ENCODE results near the gene CNOT9.
A peak's percentile ranks its signal among the peaks of the same experiment; 100 is the strongest.

The CNOT9 gene

GRCh38 chr2:218555527-218555926 lies 13.1 kb upstream of the CNOT9 start:
- peaks cover 73% of the 10 kb centered on the region for H3K36me3 ChIP-seq (ENCODE audit: control insufficient read depth, insufficient read depth, low read length)
- H3K4me3 ChIP-seq (ENCODE audit: low read depth, low read length): 0 out of 2 replicates have a peak overlapping the region, but pooled peaks have one; percentile 13
- H3K9ac ChIP-seq (ENCODE audit: low read length): no peak overlapping the region
- no peaks in the 10 kb centered on the region for H3K27me3 ChIP-seq (ENCODE audit: control insufficient read depth, insufficient read depth, low read length)
- peaks cover 12% of the 10 kb centered on the region for H3K4me1 ChIP-seq (ENCODE audit: control insufficient read depth, insufficient read depth, low read length)
- 0 out of 2 replicates have a peak overlapping the region, but pooled peaks have one; percentile 18 for H3K27ac ChIP-seq (ENCODE audit: low read depth, low read length)
- H3K9me3 ChIP-seq (ENCODE audit: control insufficient read depth, insufficient read depth, low read depth, low read length): no peaks in the 10 kb centered on the region

GRCh38 chr2:218557941-218558340 lies 10.7 kb upstream of the CNOT9 start:
- H3K9ac ChIP-seq (ENCODE audit: low read length): no peak overlapping the region
- peaks cover 12% of the 10 kb centered on the region for H3K4me1 ChIP-seq (ENCODE audit: control insufficient read depth, insufficient read depth, low read length)
- H3K4me3 ChIP-seq (ENCODE audit: low read depth, low read length): no peak overlapping the region
- H3K27me3 ChIP-seq (ENCODE audit: control insufficient read depth, insufficient read depth, low read length): no peaks in the 10 kb centered on the region
- H3K36me3 ChIP-seq (ENCODE audit: control insufficient read depth, insufficient read depth, low read length): peaks cover 70% of the 10 kb centered on the region
- H3K27ac ChIP-seq (ENCODE audit: low read depth, low read length): no peak overlapping the region
- no peaks in the 10 kb centered on the region for H3K9me3 ChIP-seq (ENCODE audit: control insufficient read depth, insufficient read depth, low read depth, low read length)

GRCh38 chr2:218558986-218559385 lies 9.7 kb upstream of the CNOT9 start:
- Histone ChIP-seq H3K27ac (ENCODE audit: low read depth, low read length) (no peak overlapping the region), H3K4me3 (ENCODE audit: low read depth, low read length) (no peak overlapping the region), H3K9ac (ENCODE audit: low read length) (no peak overlapping the region), H3K9me3 (ENCODE audit: control insufficient read depth, insufficient read depth, low read depth, low read length) (no peaks in the 10 kb centered on the region), H3K36me3 (ENCODE audit: control insufficient read depth, insufficient read depth, low read length) (peaks cover 70% of the 10 kb centered on the region), H3K4me1 (ENCODE audit: control insufficient read depth, insufficient read depth, low read length) (peaks cover 12% of the 10 kb centered on the region), H3K27me3 (ENCODE audit: control insufficient read depth, insufficient read depth, low read length) (no peaks in the 10 kb centered on the region)

- no peak overlapping the region for H3K27ac ChIP-seq (ENCODE audit: low read depth, low read length)
- H3K4me3 ChIP-seq (ENCODE audit: low read depth, low read length): no peak overlapping the region
- no peaks in the 10 kb centered on the region for H3K27me3 ChIP-seq (ENCODE audit: control insufficient read depth, insufficient read depth, low read length)
- peaks cover 4% of the 10 kb centered on the region; the same call in 1 of the 2 replicates for H3K4me1 ChIP-seq (ENCODE audit: control insufficient read depth, insufficient read depth, low read length)
- peaks cover 54% of the 10 kb centered on the region for H3K36me3 ChIP-seq (ENCODE audit: control insufficient read depth, insufficient read depth, low read length)
- no peak overlapping the region for H3K9ac ChIP-seq (ENCODE audit: low read length)
- no peaks in the 10 kb centered on the region for H3K9me3 ChIP-seq (ENCODE audit: control insufficient read depth, insufficient read depth, low read depth, low read length)
These were observed 4.6 kb upstream of the CNOT9 start for GRCh38 chr2:218564056-218564455.

- peaks cover 18% of the 10 kb centered on the region for H3K4me1 ChIP-seq (ENCODE audit: control insufficient read depth, insufficient read depth, low read length)
- H3K36me3 ChIP-seq (ENCODE audit: control insufficient read depth, insufficient read depth, low read length): peaks cover 45% of the 10 kb centered on the region
- no peaks in the 10 kb centered on the region for H3K27me3 ChIP-seq (ENCODE audit: control insufficient read depth, insufficient read depth, low read length)
- no peak overlapping the region for H3K27ac ChIP-seq (ENCODE audit: low read depth, low read length)
- no peak overlapping the region for H3K9ac ChIP-seq (ENCODE audit: low read length)
- H3K9me3 ChIP-seq (ENCODE audit: control insufficient read depth, insufficient read depth, low read depth, low read length): no peaks in the 10 kb centered on the region
- no peak overlapping the region for H3K4me3 ChIP-seq (ENCODE audit: low read depth, low read length)
These were observed 2.3 kb upstream of the CNOT9 start for GRCh38 chr2:218566296-218566695.

GRCh38 chr2:218567797-218568189 lies 846 bp upstream of the CNOT9 start:
- Histone ChIP-seq H3K4me3 (ENCODE audit: low read depth, low read length) (peak overlapping the region; percentile 88), H3K9ac (ENCODE audit: low read length) (peak overlapping the region; percentile 91), H3K36me3 (ENCODE audit: control insufficient read depth, insufficient read depth, low read length) (peaks cover 42% of the 10 kb centered on the region), H3K27me3 (ENCODE audit: control insufficient read depth, insufficient read depth, low read length) (no peaks in the 10 kb centered on the region), H3K27ac (ENCODE audit: low read depth, low read length) (peak overlapping the region; percentile 77), H3K4me1 (ENCODE audit: control insufficient read depth, insufficient read depth, low read length) (peaks cover 18% of the 10 kb centered on the region), H3K9me3 (ENCODE audit: control insufficient read depth, insufficient read depth, low read depth, low read length) (no peaks in the 10 kb centered on the region)

- Histone ChIP-seq H3K27ac (ENCODE audit: low read depth, low read length) (peak overlapping the region; percentile 95), H3K9ac (ENCODE audit: low read length) (peak overlapping the region; percentile 97), H3K4me1 (ENCODE audit: control insufficient read depth, insufficient read depth, low read length) (peaks cover 18% of the 10 kb centered on the region), H3K9me3 (ENCODE audit: control insufficient read depth, insufficient read depth, low read depth, low read length) (no peaks in the 10 kb centered on the region), H3K4me3 (ENCODE audit: low read depth, low read length) (peak overlapping the region; percentile 88), H3K36me3 (ENCODE audit: control insufficient read depth, insufficient read depth, low read length) (peaks cover 41% of the 10 kb centered on the region), H3K27me3 (ENCODE audit: control insufficient read depth, insufficient read depth, low read length) (no peaks in the 10 kb centered on the region)
These were observed 396 bp downstream of the CNOT9 start for GRCh38 chr2:218569038-218569431.

- H3K36me3 ChIP-seq (ENCODE audit: control insufficient read depth, insufficient read depth, low read length): peaks cover 44% of the 10 kb centered on the region
- peaks cover 18% of the 10 kb centered on the region for H3K4me1 ChIP-seq (ENCODE audit: control insufficient read depth, insufficient read depth, low read length)
- H3K27ac ChIP-seq (ENCODE audit: low read depth, low read length): peak overlapping the region; percentile 95
- no peaks in the 10 kb centered on the region for H3K27me3 ChIP-seq (ENCODE audit: control insufficient read depth, insufficient read depth, low read length)
- peak overlapping the region; percentile 97 for H3K9ac ChIP-seq (ENCODE audit: low read length)
- H3K9me3 ChIP-seq (ENCODE audit: control insufficient read depth, insufficient read depth, low read depth, low read length): no peaks in the 10 kb centered on the region
- peak overlapping the region; percentile 88 for H3K4me3 ChIP-seq (ENCODE audit: low read depth, low read length)
These were observed 1.2 kb downstream of the CNOT9 start for GRCh38 chr2:218569661-218570500.

GRCh38 chr2:218570850-218571249 lies 2.2 kb downstream of the CNOT9 start:
- no peaks in the 10 kb centered on the region for H3K27me3 ChIP-seq (ENCODE audit: control insufficient read depth, insufficient read depth, low read length)
- no peak overlapping the region for H3K27ac ChIP-seq (ENCODE audit: low read depth, low read length)
- H3K4me3 ChIP-seq (ENCODE audit: low read depth, low read length): peak overlapping the region; percentile 88
- peaks cover 46% of the 10 kb centered on the region for H3K36me3 ChIP-seq (ENCODE audit: control insufficient read depth, insufficient read depth, low read length)
- H3K9me3 ChIP-seq (ENCODE audit: control insufficient read depth, insufficient read depth, low read depth, low read length): no peaks in the 10 kb centered on the region
- H3K4me1 ChIP-seq (ENCODE audit: control insufficient read depth, insufficient read depth, low read length): peaks cover 18% of the 10 kb centered on the region
- H3K9ac ChIP-seq (ENCODE audit: low read length): no peak overlapping the region

- Histone ChIP-seq H3K36me3 (ENCODE audit: control insufficient read depth, insufficient read depth, low read length) (peaks cover 52% of the 10 kb centered on the region), H3K27me3 (ENCODE audit: control insufficient read depth, insufficient read depth, low read length) (no peaks in the 10 kb centered on the region), H3K27ac (ENCODE audit: low read depth, low read length) (no peak overlapping the region), H3K9me3 (ENCODE audit: control insufficient read depth, insufficient read depth, low read depth, low read length) (no peaks in the 10 kb centered on the region), H3K9ac (ENCODE audit: low read length) (no peak overlapping the region), H3K4me3 (ENCODE audit: low read depth, low read length) (no peak overlapping the region), H3K4me1 (ENCODE audit: control insufficient read depth, insufficient read depth, low read length) (peaks cover 14% of the 10 kb centered on the region)
These were observed 8.2 kb downstream of the CNOT9 start for GRCh38 chr2:218576854-218577253.

GRCh38 chr2:218577482-218578220 lies 9.0 kb downstream of the CNOT9 start:
- no peak overlapping the region for H3K27ac ChIP-seq (ENCODE audit: low read depth, low read length)

More at GRCh38 chr2:218577482-218578220, 9.0 kb downstream of the CNOT9 start:
- H3K4me3 ChIP-seq (ENCODE audit: low read depth, low read length): no peak overlapping the region
- no peaks in the 10 kb centered on the region for H3K27me3 ChIP-seq (ENCODE audit: control insufficient read depth, insufficient read depth, low read length)
- H3K9ac ChIP-seq (ENCODE audit: low read length): no peak overlapping the region
- H3K9me3 ChIP-seq (ENCODE audit: control insufficient read depth, insufficient read depth, low read depth, low read length): no peaks in the 10 kb centered on the region
- peaks cover 14% of the 10 kb centered on the region for H3K4me1 ChIP-seq (ENCODE audit: control insufficient read depth, insufficient read depth, low read length)
- peaks cover 49% of the 10 kb centered on the region for H3K36me3 ChIP-seq (ENCODE audit: control insufficient read depth, insufficient read depth, low read length)

Measured in HUES6 (cell line).